MCF 10A (cell line): Measurements from ENCODE around the gene CNOT3. TPM values are rescaled to one million over a fixed set of nuclear protein-coding genes. Genes with fewer than 3 reads are reported as not detected.

ENCODE experiments used
- BruUV-seq: library from RNA; stranded (reverse); fragments of 400-500 nt; replicated peaks from 2 replicates; lab custom pipeline; 2021; lab: Mats Ljungman, UMichigan
- CTCF ChIA-PET: fragments of 300-600 bp; sonication (Branson Sonifier 250); formaldehyde crosslinking; extraction: SDS; loops from one replicate; lab custom pipeline; 2021; ENCODE audit warnings: antibody characterized with exemption, inconsistent platforms; lab: Yijun Ruan, JAX
- POLR2A ChIA-PET: fragments of 300-600, 350-650 bp; sonication (Branson Sonifier 250); formaldehyde crosslinking; extraction: SDS; loops from one replicate; lab custom pipeline; 2020; ENCODE audit warnings: antibody characterized with exemption, inconsistent platforms; lab: Yijun Ruan, JAX
- DNase-seq: peaks from one replicate; pipeline ENCODE4 v3.0.0-alpha.2; 2018; ENCODE audit not compliant: unreplicated experiment
- H3K27ac Mint-ChIP-seq: one replicate; pipeline ENCODE4 v1.8.0; 2022; ENCODE audit warnings: mild to moderate bottlenecking, low read depth, mixed read lengths; ENCODE audit not compliant: unreplicated experiment
- H3K27me3 Mint-ChIP-seq: one replicate; pipeline ENCODE4 v1.8.0; 2022; ENCODE audit warnings: mixed read lengths; ENCODE audit not compliant: insufficient read depth, unreplicated experiment
- H3K36me3 Mint-ChIP-seq: one replicate; pipeline ENCODE4 v1.8.0; 2022; ENCODE audit warnings: mild to moderate bottlenecking, moderate library complexity, mixed read lengths; ENCODE audit not compliant: insufficient read depth, unreplicated experiment
- H3K4me1 Mint-ChIP-seq: one replicate; pipeline ENCODE4 v1.8.0; 2022; ENCODE audit warnings: mixed read lengths; ENCODE audit not compliant: insufficient read depth, unreplicated experiment
- H3K4me3 Mint-ChIP-seq: one replicate; pipeline ENCODE4 v1.8.0; 2022; ENCODE audit warnings: mild to moderate bottlenecking, moderate library complexity, mixed read lengths; ENCODE audit not compliant: unreplicated experiment
- H3K9me3 Mint-ChIP-seq: one replicate; pipeline ENCODE4 v1.8.0; 2022; ENCODE audit warnings: mixed read lengths; ENCODE audit not compliant: unreplicated experiment
- intact Hi-C: fragments of 100-400 bp; cut with micrococcal nuclease; formaldehyde crosslinking; loops from 2 replicates; pipeline ENCODE4 v1.14.1; 2022
- total RNA-seq: library from RNA; stranded (reverse); gene quantifications from 2 replicates; pipeline ENCODE4 v1.2.3, GENCODE V29; 2022
- TF ChIP-seq, protein P1 (sequence below): fragments of 200-600 bp; IDR thresholded peaks from one replicate; pipeline ENCODE4 v1.8.0; 2022; ENCODE audit warnings: antibody characterized with exemption, mild to moderate bottlenecking; ENCODE audit not compliant: unreplicated experiment

The CNOT3 gene
- total RNA-seq, 1 experiment from 2014 or later, result 80.5 TPM

- no peak for DNase-seq
- Mint-ChIP-seq H3K9me3 (no peaks in the 10 kb centered on the region), H3K27me3 (no peaks in the 10 kb centered on the region), H3K4me3 (no peak overlapping the region), H3K4me1 (no peaks in the 10 kb centered on the region), H3K27ac (no peak overlapping the region), H3K36me3 (peaks cover 83% of the 10 kb centered on the region)
- intact Hi-C loops, result no loop called here
- no TSS peak for BruUV-seq
- POLR2A ChIA-PET, result interaction anchor here (0.8 to 1.0 kb wide), 2 partner anchors 9 to 11 kb away, joined by 3 read pairs; no protein-coding TSS in a partner anchor
- CTCF ChIA-PET, result interaction anchor here (0.6 to 1.2 kb wide), 2 partner anchors 12 to 33 kb away, joined by 3 to 6 read pairs; partner anchors contain the start of gene LENG1
- TF ChIP-seq, protein P1, sequence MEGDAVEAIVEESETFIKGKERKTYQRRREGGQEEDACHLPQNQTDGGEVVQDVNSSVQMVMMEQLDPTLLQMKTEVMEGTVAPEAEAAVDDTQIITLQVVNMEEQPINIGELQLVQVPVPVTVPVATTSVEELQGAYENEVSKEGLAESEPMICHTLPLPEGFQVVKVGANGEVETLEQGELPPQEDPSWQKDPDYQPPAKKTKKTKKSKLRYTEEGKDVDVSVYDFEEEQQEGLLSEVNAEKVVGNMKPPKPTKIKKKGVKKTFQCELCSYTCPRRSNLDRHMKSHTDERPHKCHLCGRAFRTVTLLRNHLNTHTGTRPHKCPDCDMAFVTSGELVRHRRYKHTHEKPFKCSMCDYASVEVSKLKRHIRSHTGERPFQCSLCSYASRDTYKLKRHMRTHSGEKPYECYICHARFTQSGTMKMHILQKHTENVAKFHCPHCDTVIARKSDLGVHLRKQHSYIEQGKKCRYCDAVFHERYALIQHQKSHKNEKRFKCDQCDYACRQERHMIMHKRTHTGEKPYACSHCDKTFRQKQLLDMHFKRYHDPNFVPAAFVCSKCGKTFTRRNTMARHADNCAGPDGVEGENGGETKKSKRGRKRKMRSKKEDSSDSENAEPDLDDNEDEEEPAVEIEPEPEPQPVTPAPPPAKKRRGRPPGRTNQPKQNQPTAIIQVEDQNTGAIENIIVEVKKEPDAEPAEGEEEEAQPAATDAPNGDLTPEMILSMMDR, result no peak
These were observed 10.1 kb downstream of the CNOT3 start for GRCh38 chr19:54147676-54148075.

- intact Hi-C loops, result no loop called here
- no peaks in the 10 kb centered on the region for H3K27me3 Mint-ChIP-seq
- H3K27ac Mint-ChIP-seq, result no peak overlapping the region
- no TSS peak for BruUV-seq
- TF ChIP-seq, protein P1, result no peak
- H3K4me3 Mint-ChIP-seq, result no peak overlapping the region
- no peak for DNase-seq
- H3K9me3 Mint-ChIP-seq, result no peaks in the 10 kb centered on the region
- ChIA-PET CTCF (interaction anchor here (0.6 to 1.2 kb wide), 2 partner anchors 11 to 32 kb away, joined by 3 to 6 read pairs; partner anchors contain the start of gene LENG1), POLR2A (interaction anchor here (0.8 to 1.0 kb wide), 2 partner anchors 10 to 11 kb away, joined by 3 read pairs; no protein-coding TSS in a partner anchor)
- no peaks in the 10 kb centered on the region for H3K4me1 Mint-ChIP-seq
- H3K36me3 Mint-ChIP-seq, result peaks cover 83% of the 10 kb centered on the region
These were observed 10.6 kb downstream of the CNOT3 start for GRCh38 chr19:54148158-54148557.

GRCh38 chr19:54149021-54149812, 11.7 kb downstream of the CNOT3 start:
- TF ChIP-seq, protein P1, result no peak
- intact Hi-C loops, result no loop called here
- Mint-ChIP-seq H3K9me3 (no peaks in the 10 kb centered on the region), H3K4me1 (no peaks in the 10 kb centered on the region), H3K36me3 (peaks cover 89% of the 10 kb centered on the region), H3K27me3 (no peaks in the 10 kb centered on the region), H3K4me3 (no peak overlapping the region), H3K27ac (peak overlapping the region; percentile 17)
- DNase-seq, result no peak
- CTCF ChIA-PET, result interaction anchor here (0.7 to 1.6 kb wide), 2 partner anchors 10 to 243 kb away, joined by 4 to 5 read pairs; partner anchors contain the start of gene LENG1
- POLR2A ChIA-PET, result interaction anchor here (2.3 kb wide), 1 partner anchor 12 kb away, joined by 15 read pairs; the partner anchor contains the start of gene CNOT3
- no TSS peak for BruUV-seq

DNA sequence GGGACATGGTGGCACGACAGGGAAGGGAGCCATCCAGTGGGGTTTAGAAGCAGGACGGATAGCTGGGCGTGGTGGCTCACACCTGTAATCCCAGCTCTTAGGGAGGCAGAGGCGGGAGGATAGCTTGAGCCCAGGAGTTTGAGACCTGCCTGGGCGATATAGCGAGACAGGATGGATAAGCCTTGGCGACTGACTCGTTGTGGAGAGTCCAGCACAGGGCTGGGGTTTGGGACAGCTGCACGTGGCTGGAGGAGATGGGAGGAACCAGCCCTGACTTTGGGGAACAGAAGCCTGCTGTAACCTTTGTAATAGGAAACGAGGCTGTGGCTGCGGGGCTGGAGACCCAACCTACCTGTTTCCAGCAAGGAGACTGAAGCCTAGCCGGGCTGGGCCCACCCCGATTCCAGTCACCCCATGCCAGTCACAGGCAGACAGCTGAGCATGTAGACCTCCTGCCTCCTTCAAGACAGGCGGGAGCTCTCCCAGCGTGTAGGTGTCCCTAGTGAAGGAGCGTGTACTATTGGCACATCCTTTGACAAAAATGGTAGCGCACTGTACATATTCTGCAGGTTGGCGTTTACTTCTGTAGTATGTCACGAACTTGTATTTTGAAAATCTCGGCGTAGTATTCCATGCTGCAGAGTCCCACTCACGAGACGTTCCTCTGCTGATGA, 13.9 kb downstream of the CNOT3 start:
- TF ChIP-seq, protein P1, result no peak
- CTCF ChIA-PET, result no interaction called here
- Mint-ChIP-seq H3K9me3 (no peaks in the 10 kb centered on the region), H3K36me3 (peaks cover 89% of the 10 kb centered on the region), H3K4me3 (no peak overlapping the region), H3K27ac (no peak overlapping the region), H3K27me3 (no peaks in the 10 kb centered on the region), H3K4me1 (no peaks in the 10 kb centered on the region)
- DNase-seq, result no peak
- POLR2A ChIA-PET, result interaction anchor here (0.6 to 10.2 kb wide), 4 partner anchors 8 to 36 kb away, joined by 3 to 110 read pairs (median 6); partner anchors contain the start of genes CNOT3, LENG1, PRPF31 and TFPT
- intact Hi-C loops, result no loop called here
- no TSS peak for BruUV-seq
